Astrocyte (in vitro differentiated cells and primary cell): ENCODE results near the gene PLA2G3. TPM values are rescaled to one million over a fixed set of nuclear protein-coding genes. Genes with fewer than 3 reads are reported as not detected.
"Not testable (repeated sequence)": the region's sequence is repeated elsewhere in the genome, so short reads cannot be mapped to it uniquely, and the experiment has no call there.

Experiments
- DNase-seq: peaks from one replicate; pipeline ENCODE4 v3.0.0-alpha.2; 2010; ENCODE audit warnings: low read depth
- FAIRE-seq: peaks from 2 replicates; lab custom pipeline; 2011; peaks lifted over from hg19 to GRCh38; lab: Jason Lieb, UNC
- H2AFZ ChIP-seq: 2 replicates; pipeline ENCODE4 v1.6.0; 2012; ENCODE audit warnings: low read depth, low read length, inconsistent platforms
- H3K27ac ChIP-seq: 2 replicates; pipeline ENCODE4 v1.5.1; 2011; ENCODE audit warnings: low read depth, low read length, inconsistent platforms
- H3K27me3 ChIP-seq: 2 replicates; pipeline ENCODE4 v1.6.0; 2011; ENCODE audit warnings: low read length, inconsistent platforms; ENCODE audit not compliant: insufficient read depth
- H3K36me3 ChIP-seq: 2 replicates; pipeline ENCODE4 v1.5.1; 2011; ENCODE audit warnings: low read length, inconsistent platforms; ENCODE audit not compliant: insufficient read depth
- H3K4me1 ChIP-seq: 2 replicates; pipeline ENCODE4 v1.5.1; 2011; ENCODE audit warnings: low read length, inconsistent platforms; ENCODE audit not compliant: insufficient read depth
- H3K4me2 ChIP-seq: 2 replicates; pipeline ENCODE4 v1.6.0; 2012; ENCODE audit warnings: low read length, inconsistent platforms
- H3K4me3 ChIP-seq: 2 replicates; pipeline ENCODE4 v1.5.1; 2011; ENCODE audit warnings: low read depth, mild to moderate bottlenecking, low read length, inconsistent platforms; ENCODE audit not compliant: insufficient read depth
- H3K79me2 ChIP-seq: 2 replicates; pipeline ENCODE4 v1.6.0; 2012; ENCODE audit warnings: mild to moderate bottlenecking, low read length, inconsistent platforms; ENCODE audit not compliant: insufficient read depth
- H3K9ac ChIP-seq: 2 replicates; pipeline ENCODE4 v1.6.0; 2012; ENCODE audit warnings: mild to moderate bottlenecking, low read length, inconsistent platforms
- H3K9me3 ChIP-seq: 2 replicates; pipeline ENCODE4 v1.5.1; 2012; ENCODE audit warnings: low read depth, mild to moderate bottlenecking, low read length, inconsistent platforms; ENCODE audit not compliant: insufficient read depth
- H4K20me1 ChIP-seq: 2 replicates; pipeline ENCODE4 v1.6.0; 2012; ENCODE audit warnings: low read length, inconsistent platforms; ENCODE audit not compliant: insufficient read depth
- H3K27ac Mint-ChIP-seq: one replicate; pipeline ENCODE4 v1.8.0; 2021; ENCODE audit warnings: mild to moderate bottlenecking, mixed read lengths; ENCODE audit not compliant: unreplicated experiment
- H3K27me3 Mint-ChIP-seq: one replicate; pipeline ENCODE4 v1.8.0; 2021; ENCODE audit warnings: low read depth, mixed read lengths; ENCODE audit not compliant: unreplicated experiment
- H3K36me3 Mint-ChIP-seq: one replicate; pipeline ENCODE4 v1.8.0; 2021; ENCODE audit warnings: low read depth, mixed read lengths; ENCODE audit not compliant: unreplicated experiment
- H3K4me1 Mint-ChIP-seq: one replicate; pipeline ENCODE4 v1.8.0; 2021; ENCODE audit warnings: low read depth, mixed read lengths; ENCODE audit not compliant: unreplicated experiment
- H3K4me3 Mint-ChIP-seq: one replicate; pipeline ENCODE4 v1.8.0; 2021; ENCODE audit warnings: mild to moderate bottlenecking, moderate library complexity, mixed read lengths; ENCODE audit not compliant: unreplicated experiment
- H3K9me3 Mint-ChIP-seq: one replicate; pipeline ENCODE4 v1.8.0; 2021; ENCODE audit warnings: mild to moderate bottlenecking, mixed read lengths; ENCODE audit not compliant: unreplicated experiment
- EZH2 ChIP-seq: IDR thresholded peaks from 2 replicates; pipeline ENCODE4 v1.6.1; 2012; ENCODE audit warnings: mild to moderate bottlenecking, low read length, inconsistent platforms; ENCODE audit not compliant: insufficient read depth
- total RNA-seq: library from RNA; stranded (reverse); gene quantifications from 2 replicates; pipeline ENCODE4 v1.2.1, GENCODE V29; 2021
- TF ChIP-seq, protein P1 (sequence below): IDR thresholded peaks from 2 replicates; pipeline ENCODE4 v1.5.1; 2011; ENCODE audit warnings: low read depth, mild to moderate bottlenecking, inconsistent platforms, low read length, moderate library complexity; ENCODE audit not compliant: insufficient read depth

PLA2G3 gene
- total RNA-seq, 1 donor from 2014 or later = not detected

DNA sequence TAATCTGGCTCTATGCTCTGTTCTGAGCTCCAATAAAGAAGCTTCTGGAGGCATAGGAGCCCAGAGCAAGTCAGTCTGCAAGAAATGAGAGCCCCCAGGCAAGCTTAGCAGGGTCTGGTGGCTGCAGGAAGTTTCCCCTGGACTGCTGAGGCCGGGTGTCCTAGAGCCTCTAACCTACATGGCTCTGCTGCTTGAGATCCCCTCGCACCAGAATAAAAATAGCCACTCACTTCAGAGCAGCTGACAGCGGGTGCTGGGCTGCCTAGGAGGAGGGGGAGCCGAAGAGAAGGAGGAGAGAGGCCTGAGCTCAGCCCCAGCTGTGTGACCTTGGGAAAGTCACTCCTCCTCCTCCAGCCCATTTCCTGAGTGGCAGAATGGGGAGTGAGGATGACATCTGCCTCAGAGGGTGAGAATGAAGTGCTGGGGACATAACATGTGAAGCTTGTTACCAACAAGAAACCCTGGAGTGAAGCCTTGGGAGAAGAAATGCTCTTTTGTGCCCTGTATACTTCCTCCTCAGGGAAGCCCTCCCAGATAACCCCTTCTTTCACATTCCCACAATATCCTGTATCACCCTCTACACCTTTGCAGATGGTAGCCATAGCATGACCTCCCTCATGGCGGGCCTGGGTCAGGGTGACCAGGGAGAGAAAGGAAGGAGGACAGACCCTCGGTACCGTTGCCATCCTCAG lies 21.1 kb downstream of the PLA2G3 start:
- H3K4me2 ChIP-seq = no peak overlapping the region
- Mint-ChIP-seq H3K27ac (no peak overlapping the region), H3K9me3 (no peaks in the 10 kb centered on the region), H3K4me3 (no peak overlapping the region), H3K27me3 (peaks cover 14% of the 10 kb centered on the region), H3K4me1 (peaks cover 5% of the 10 kb centered on the region), H3K36me3 (peaks cover 2% of the 10 kb centered on the region)
- no peaks in the 10 kb centered on the region for H3K9me3 ChIP-seq
- H3K79me2 ChIP-seq = no peaks in the 10 kb centered on the region
- H4K20me1 ChIP-seq = no peaks in the 10 kb centered on the region
- FAIRE-seq (no peak), DNase-seq (no peak)
- H2AFZ ChIP-seq = no peak overlapping the region
- H3K36me3 ChIP-seq = no peaks in the 10 kb centered on the region
- no peak overlapping the region for H3K9ac ChIP-seq
- no peak for TF ChIP-seq EZH2
- TF ChIP-seq, protein P1, sequence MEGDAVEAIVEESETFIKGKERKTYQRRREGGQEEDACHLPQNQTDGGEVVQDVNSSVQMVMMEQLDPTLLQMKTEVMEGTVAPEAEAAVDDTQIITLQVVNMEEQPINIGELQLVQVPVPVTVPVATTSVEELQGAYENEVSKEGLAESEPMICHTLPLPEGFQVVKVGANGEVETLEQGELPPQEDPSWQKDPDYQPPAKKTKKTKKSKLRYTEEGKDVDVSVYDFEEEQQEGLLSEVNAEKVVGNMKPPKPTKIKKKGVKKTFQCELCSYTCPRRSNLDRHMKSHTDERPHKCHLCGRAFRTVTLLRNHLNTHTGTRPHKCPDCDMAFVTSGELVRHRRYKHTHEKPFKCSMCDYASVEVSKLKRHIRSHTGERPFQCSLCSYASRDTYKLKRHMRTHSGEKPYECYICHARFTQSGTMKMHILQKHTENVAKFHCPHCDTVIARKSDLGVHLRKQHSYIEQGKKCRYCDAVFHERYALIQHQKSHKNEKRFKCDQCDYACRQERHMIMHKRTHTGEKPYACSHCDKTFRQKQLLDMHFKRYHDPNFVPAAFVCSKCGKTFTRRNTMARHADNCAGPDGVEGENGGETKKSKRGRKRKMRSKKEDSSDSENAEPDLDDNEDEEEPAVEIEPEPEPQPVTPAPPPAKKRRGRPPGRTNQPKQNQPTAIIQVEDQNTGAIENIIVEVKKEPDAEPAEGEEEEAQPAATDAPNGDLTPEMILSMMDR = no peak
- H3K27ac ChIP-seq = no peak overlapping the region
- no peak overlapping the region for H3K4me3 ChIP-seq
- peaks cover 7% of the 10 kb centered on the region for H3K27me3 ChIP-seq
- H3K4me1 ChIP-seq = peaks cover 3% of the 10 kb centered on the region

DNA sequence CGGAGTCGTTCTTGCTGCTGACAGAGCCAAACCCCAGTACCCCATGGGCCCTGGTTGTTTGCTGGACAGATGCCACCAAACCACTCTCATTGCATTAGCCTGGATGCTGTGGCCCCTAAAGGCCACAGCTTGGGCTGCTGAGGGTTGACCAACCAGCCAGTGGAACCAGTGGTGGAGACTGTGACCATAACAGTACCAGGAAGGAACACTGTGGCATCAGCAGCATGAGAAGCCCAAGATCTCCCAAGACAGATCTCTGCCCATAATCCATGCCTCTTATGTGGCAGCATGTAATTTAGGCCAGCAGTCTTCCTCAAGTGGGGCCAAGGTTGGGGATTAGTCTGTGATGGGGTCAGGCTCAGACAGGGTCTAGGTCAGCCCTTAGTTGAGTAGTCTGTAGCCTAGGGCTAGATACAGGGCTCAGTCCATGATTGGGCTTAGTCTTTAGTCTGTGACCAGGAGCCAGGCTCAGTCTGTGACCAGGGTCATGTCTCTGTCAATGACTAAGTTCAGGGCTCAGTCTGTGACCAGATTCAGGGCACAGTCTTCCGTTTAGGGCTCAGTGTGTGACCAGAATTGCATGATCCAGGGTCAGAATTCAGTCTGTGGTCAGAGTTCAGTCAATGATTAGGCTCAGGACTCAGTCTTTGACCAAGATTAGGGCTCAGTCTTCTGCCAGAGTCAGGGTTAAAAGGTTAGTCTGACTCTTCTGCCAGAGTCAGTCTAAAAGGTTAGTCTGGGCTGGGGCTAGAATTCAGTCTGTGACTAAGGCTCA lies 22.1 kb downstream of the PLA2G3 start:
- H3K27me3 Mint-ChIP-seq = peaks cover 4% of the 10 kb centered on the region
- no peak for FAIRE-seq
- H3K36me3 Mint-ChIP-seq = peaks cover 2% of the 10 kb centered on the region

DNA sequence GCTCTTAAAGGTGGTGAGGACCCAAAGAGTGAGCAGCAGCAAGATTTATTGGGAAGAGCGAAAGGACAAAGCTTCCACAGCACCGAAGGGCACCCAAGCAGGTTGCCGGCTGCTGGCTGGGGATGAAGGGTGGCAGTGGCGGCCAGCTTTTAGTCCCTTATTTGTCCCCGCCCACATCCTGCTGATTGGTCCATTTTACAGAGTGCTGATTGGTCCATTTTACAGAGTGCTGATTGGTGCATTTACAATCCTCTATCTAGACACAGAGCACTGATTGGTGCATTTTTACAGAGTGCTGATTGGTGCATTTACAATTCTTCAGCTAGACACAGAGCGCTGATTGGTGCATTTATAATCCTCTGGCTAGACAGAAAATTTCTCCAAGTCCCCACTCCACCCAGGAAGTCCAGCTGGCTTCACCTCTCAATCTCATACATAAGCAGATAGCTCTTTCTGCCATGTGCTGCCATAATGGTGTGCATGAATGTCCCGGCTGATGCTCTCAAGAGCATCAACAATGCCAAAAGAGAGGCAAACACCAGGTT lies 27.7 kb downstream of the PLA2G3 start:
- not testable (repeated sequence) for H3K79me2 ChIP-seq, H3K4me1 ChIP-seq, H3K4me3 Mint-ChIP-seq, H3K27ac ChIP-seq, H3K9me3 ChIP-seq, FAIRE-seq, H3K36me3 ChIP-seq, DNase-seq, H3K4me1 Mint-ChIP-seq, H3K36me3 Mint-ChIP-seq, H3K4me3 ChIP-seq, H3K27me3 ChIP-seq, H3K27ac Mint-ChIP-seq, H2AFZ ChIP-seq, H3K4me2 ChIP-seq, H4K20me1 ChIP-seq, H3K9ac ChIP-seq, H3K27me3 Mint-ChIP-seq, H3K9me3 Mint-ChIP-seq

More for the DNA sequence above, 22.1 kb downstream of the PLA2G3 start:
- Mint-ChIP-seq H3K4me1 (peaks cover 5% of the 10 kb centered on the region), H3K4me3 (no peak overlapping the region), H3K9me3 (no peaks in the 10 kb centered on the region), H3K27ac (no peak overlapping the region)
- Histone ChIP-seq H3K4me3 (no peak overlapping the region), H3K9me3 (no peaks in the 10 kb centered on the region), H3K9ac (no peak overlapping the region), H4K20me1 (no peaks in the 10 kb centered on the region), H3K27ac (no peak overlapping the region), H3K27me3 (no peaks in the 10 kb centered on the region), H2AFZ (no peak overlapping the region), H3K4me1 (peaks cover 1% of the 10 kb centered on the region), H3K4me2 (no peak overlapping the region), H3K36me3 (no peaks in the 10 kb centered on the region), H3K79me2 (no peaks in the 10 kb centered on the region)
- TF ChIP-seq, protein P1 = no peak
- TF ChIP-seq EZH2 = no peak
- DNase-seq = no peak
